Measurements from ENCODE around the gene NECAP2.

Gene NECAP2, protein sequence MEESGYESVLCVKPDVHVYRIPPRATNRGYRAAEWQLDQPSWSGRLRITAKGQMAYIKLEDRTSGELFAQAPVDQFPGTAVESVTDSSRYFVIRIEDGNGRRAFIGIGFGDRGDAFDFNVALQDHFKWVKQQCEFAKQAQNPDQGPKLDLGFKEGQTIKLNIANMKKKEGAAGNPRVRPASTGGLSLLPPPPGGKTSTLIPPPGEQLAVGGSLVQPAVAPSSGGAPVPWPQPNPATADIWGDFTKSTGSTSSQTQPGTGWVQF

DNA sequence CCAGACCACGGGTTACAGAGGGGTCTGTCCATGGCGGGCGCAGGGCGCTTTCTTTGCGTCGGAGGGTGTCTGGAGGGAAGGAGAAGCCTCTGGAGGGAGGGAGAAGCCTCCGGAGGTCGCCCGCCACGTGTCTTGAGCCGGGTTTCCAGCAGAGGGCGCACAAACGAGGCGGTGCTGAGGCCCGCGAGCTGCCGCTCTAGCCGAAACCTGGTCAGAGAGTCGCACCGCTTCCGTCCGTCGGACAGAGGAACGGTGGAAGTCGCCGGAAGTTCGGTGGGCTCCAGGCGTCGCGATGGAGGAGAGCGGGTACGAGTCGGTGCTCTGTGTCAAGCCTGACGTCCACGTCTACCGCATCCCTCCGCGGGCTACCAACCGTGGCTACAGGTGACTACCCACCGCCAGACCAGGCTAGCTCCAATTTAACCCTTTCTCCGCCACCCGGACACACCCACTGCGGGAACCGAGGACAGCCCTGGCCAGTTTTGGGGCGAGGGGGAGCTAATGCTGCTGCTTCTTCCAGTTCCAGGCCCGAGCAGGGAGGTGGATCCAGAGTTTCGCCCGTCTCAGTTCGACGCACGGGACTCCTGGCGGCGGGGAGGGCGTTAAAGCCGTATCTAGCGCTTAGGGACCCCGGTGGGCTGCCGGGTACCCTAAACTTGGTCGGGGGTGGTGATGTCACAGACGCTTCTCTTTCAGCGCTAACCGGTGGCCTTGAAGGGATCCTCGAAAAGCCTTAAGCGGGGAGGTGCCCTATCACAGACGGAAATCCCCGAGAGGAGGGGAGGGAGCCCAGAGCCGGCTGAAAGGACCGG lies at the start of gene NECAP2:
Gene NECAP2, plus strand, starts transcription at position 255 of the 812 bp plus-strand sequence. Its CDS starts 38 bp downstream, at position 293.
- DNase-seq (ENCODE audit: low read depth in 2 of 3, low spot score in 1 of 3), result peak; percentile 92 to 98 (median 96)

DNA sequence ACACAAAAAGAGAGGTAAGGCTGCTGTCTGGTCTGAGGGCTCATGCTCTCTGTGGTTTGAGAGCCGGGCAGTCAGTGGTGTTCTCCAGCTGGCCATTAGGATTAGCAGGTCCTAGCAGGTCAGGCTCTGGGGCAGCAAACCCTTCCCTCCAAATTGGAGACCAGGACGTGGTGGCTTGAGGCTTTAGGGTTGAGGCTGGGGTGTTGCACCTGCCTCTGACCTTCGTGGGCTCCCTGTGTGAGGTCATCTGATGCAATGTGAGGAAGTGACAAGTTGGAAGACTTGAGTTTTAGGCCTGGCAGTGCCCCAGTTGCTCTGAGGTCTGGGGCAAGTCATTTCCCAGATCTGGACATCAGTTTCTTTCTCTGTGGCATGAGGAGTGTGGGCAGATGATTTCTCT lies 49.1 kb upstream of the NECAP2 start:
- no peak for DNase-seq (ENCODE audit: low read depth in 2 of 3, low spot score in 1 of 3)

DNA sequence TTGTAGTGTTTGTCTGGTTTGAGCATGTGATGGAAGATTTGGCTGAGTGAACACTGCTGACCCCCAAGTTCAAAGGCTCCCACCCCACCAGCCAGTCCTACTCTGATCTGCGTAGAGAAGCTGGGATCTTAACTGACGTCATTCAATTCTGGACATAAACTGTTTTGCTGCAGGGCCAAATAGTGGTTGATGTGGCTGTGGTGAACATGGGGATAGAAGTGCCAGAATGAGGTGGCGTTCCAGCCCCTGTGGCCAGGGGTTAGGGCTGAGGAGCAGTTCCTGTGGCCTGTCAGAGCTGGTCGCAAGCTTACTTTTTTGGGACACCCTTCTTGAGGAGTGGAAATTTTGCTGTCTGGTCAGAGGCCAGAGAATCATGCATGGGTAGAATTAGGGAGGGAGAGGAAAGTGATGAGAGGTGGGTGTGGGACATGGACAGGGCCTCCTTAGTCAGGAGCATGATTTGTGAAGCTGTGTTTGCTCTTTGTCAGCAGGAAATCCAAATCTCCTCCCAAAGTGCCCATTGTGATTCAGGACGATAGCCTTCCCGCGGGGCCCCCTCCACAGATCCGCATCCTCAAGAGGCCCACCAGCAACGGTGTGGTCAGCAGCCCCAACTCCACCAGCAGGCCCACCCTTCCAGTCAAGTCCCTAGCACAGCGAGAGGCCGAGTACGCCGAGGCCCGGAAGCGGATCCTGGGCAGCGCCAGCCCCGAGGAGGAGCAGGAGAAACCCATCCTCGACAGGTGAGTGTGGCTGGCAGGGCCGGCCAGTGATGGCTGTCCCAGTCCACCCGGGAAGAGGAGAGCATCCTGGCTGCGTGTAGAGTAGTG lies 47.6 kb upstream of the NECAP2 start:
- no peak for DNase-seq (ENCODE audit: low read depth in 2 of 3, low spot score in 1 of 3)

DNA sequence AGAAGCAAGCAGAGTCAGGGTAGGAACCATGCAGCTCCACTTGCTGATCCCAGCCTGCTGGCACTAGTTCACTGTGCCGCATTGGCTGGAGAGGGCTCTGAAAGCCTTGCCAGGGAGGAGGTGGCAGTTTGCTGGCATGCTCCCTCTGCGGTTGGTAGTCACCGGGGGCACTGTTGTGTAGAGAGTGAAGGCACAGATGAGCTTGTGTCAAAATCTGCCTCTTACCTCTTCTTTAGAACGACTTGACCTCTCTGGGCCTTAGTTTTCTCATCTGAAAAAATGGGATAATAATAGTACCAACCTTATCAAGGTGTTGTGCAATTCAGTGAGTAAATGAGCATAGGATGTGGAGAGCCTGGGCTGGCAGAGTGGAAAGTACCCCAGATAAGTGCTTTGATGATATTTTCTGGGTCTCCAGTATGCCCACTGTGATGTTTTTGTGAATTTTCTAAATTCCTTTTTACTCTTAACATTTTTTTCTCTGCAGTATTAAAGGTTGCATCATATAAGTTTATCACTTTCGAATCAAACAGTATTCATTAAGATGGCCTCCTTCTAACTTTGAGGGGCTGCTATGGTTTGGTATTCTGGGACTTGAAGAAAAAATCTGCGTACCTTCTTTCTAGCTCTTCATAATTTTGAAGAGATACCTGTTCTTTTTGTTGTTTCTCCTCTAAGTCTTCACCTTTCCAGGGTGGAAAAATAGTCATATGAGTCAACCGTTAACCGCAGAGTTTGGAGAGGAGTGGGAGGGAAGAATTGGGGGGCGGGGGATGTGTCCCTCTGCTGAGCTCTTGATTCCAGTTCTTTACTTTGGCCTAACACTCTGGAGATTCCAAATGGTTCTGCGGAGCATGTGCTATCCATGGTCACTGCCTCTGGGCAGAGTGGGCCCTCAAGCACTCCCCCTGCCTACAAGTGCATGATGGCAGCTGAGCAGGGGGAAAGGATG lies 46.7 kb upstream of the NECAP2 start:
- DNase-seq (ENCODE audit: low read depth in 2 of 3, low spot score in 1 of 3), result no peak

DNA sequence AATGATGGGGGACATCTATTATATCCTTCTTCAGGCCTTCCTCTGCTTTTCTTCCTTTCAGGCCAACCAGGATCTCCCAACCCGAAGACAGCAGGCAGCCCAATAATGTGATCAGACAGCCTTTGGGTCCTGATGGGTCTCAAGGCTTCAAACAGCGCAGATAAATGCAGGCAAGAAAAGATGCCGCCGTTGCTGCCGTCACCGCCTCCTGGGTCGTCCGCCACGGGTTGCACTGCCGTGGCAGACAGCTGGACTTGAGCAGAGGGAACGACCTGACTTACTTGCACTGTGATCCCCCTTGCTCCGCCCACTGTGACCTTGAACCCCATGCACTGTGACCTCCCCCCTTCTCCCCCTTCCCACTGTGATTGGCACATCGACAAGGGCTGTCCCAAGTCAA lies 45.5 kb upstream of the NECAP2 start:
- DNase-seq (ENCODE audit: low read depth in 2 of 3, low spot score in 1 of 3), result no peak

DNA sequence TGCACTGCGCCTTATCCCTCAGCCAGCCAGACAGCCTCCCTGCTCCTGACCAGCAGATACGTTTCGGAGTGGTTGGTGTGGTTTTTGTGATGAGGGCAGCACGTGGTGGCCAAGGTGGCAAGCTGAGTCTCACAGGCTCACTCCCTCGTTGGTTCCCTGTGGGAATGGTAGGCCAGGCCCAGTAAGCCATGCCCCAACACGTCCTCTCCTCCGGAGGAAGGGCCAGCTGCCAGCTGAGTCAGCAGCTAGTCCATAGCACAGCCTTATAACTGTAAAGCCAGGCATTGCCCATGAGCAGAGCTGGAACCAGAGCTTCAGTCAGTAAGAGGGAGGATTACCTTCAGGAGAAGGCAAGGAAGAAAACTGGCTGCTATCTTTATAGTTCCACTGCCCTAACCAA lies 43.9 kb upstream of the NECAP2 start:
- no peak for DNase-seq (ENCODE audit: low read depth in 2 of 3, low spot score in 1 of 3)

DNA sequence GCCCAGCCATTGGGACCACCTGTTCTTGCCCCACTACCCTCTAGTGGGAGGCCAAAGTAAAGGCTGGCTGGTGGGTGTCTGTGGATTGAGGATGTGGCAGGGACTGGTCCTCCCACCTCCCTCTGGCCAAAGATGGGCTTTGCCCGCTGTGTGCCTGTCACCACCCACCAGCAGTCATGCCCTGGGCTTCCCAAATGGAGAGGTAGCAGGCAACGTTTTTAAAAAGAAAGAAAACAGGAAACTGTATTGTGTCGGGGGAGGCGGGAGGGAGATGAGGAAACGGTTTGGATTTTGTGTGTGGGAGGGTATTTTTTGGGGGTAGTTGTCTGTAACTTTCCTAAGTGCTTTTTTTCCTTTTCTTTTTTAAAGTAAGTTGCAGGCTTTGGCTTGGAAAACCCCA lies 43.4 kb upstream of the NECAP2 start:
- DNase-seq (ENCODE audit: low read depth in 2 of 3, low spot score in 1 of 3), result no peak

DNA sequence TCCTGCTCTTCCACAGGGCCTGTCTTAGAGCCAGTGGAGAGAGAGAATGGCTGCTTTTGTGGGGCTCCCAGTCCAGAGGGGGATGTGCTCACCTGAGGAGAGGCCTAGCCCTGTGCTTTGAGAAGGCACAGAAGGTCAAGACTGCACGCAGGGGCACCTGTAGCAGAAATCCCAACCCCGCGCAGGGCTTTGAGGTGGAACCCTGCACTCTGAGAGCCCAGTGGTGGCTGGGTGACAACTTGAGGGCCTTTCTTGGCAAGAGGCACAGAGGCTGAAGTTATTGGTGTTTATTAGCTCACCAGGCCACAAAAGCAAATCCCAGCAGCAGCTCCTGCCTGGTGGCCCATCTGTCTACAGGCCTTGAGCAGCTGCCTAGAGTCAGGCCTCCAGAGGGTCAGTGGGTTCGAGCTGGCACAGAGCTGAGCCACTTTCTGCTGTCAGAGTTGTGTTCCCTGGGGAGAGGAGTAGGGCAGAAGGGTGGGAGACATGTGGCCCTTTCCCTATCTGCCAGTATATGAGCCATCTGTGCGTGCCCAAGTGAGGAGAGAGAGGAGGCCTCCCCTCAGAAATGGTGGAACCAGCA lies 42.1 kb upstream of the NECAP2 start:
- DNase-seq (ENCODE audit: low read depth in 2 of 3, low spot score in 1 of 3), result no peak

DNA sequence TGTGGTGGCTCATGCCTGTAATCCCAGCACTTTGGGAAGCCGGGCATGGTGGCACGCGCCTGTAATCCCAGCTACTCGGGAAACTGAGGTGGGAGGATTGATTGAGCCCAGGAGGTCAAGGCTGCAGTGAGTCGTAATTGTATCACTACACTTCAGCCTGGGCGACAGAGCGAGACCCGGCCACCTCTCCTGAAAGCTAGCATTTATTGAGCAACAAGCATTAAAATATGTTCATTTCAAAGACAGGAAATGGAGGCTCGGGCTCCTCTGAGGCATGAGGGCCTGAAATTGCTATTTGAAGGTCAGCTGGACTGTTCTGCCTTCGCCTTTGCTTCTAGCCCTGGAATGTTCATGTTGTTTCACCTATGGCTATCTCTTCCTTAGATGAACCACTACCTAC lies 37.8 kb upstream of the NECAP2 start:
- DNase-seq (ENCODE audit: low read depth in 2 of 3, low spot score in 1 of 3), result no peak

DNA sequence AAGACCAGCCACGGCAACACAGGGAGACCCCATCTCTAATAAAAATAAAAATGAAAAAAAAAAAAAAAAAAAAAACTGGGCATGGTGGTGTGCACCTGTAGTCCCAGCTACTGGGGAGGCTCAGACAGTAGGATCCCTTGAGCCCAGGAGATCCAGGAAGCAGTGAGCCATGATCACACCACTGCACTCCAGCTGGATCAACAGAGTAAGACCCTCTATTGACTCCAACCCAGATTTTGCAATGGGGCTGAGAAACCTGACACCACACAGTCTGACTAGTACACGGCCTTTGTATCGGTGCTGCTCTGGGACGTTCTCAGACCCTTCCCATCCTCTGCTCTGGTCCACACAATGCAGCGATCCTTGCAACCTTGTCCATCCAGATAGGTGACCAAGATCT lies 35.1 kb upstream of the NECAP2 start:
- DNase-seq (ENCODE audit: low read depth in 2 of 3, low spot score in 1 of 3), result no peak

DNA sequence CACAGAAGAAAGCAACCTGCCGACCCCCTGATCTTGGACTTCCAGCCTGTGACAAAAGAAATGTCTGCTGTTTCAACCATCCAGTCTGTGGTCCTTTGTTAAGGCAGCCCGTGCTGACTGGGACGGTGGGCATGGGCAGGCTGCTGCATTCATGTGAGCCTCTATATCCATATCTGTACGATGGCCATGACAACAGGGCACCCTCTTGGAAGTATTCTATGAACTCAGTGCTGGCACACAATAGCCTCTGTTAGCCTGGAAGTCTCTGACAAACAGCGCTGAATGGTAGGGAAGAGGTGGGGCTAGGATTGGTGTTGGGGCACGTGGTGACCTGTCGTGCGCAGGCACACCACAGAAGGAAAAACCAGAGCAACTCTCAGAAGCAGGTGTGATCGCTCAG lies 33.7 kb upstream of the NECAP2 start:
- no peak for DNase-seq (ENCODE audit: low read depth in 2 of 3, low spot score in 1 of 3)

DNA sequence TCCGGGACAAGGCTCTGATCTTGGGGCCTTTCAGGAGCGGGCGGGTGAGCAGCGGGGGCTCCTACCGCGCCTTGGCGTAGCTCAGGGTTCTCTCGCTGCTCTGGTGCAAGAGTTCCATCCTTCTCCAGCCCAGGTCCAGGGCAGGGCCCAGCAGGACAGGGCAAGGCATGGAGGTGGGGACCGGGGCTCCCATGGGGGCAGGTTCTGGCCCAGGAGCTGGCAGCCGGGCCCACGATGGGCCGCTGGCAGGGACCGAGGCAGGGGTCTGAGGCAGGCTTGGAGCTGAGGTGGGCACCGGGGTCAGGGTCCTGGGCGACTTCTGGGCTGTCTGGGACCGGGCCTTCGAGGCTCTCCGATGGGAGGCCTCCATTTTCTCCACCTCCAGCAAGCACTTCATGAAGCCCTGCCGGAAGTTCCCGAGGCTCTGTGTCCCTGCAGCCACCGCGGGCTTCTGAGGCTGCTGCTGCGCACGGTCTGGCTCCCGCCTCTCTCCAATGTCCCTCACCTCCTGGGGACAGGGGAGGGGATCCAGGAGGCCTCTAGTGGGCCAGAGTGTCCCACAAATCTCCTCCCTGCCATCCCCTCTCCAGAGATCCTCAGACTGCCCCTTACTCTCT lies 30.9 kb upstream of the NECAP2 start:
- DNase-seq (ENCODE audit: low read depth in 2 of 3, low spot score in 1 of 3), result no peak

DNA sequence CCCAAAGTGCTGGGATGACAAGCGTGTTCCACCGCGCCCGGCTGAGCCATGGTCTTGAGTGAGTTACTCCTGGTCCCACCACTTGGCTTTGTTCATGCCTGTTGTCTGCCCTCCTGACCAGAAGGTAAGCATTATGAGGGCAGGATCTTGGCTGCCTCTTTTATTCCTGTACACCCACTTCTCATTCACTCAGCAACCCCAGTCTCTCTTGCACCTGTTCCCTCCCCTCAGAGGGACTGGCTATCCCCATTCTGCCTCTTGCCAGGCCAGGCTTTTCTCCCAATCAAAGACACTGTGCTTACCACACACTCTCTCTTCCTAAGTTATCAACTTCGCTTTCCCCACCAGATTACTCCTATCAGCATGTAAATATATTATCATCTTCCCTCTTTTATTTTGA lies 29.7 kb upstream of the NECAP2 start:
- DNase-seq (ENCODE audit: low read depth in 2 of 3, low spot score in 1 of 3), result no peak

DNA sequence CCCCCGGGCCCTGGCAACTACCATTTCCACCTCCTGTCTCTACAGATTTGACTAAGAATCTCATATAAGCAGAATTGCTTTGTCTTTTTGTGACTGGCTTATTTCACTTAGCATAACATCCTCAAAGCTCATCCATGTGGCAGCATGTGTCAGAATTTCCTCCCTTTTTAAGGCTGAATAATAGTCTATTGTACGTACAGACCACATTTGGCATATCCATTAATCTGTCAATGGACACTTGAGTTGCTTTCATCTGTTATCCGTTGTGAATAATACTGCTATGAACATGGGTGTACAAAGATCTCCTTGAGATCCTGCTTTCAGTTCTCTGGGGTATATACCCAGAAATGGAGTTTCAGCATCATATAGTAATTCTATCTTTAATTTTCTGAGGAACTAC lies 27.3 kb upstream of the NECAP2 start:
- DNase-seq (ENCODE audit: low read depth in 2 of 3, low spot score in 1 of 3), result no peak

DNA sequence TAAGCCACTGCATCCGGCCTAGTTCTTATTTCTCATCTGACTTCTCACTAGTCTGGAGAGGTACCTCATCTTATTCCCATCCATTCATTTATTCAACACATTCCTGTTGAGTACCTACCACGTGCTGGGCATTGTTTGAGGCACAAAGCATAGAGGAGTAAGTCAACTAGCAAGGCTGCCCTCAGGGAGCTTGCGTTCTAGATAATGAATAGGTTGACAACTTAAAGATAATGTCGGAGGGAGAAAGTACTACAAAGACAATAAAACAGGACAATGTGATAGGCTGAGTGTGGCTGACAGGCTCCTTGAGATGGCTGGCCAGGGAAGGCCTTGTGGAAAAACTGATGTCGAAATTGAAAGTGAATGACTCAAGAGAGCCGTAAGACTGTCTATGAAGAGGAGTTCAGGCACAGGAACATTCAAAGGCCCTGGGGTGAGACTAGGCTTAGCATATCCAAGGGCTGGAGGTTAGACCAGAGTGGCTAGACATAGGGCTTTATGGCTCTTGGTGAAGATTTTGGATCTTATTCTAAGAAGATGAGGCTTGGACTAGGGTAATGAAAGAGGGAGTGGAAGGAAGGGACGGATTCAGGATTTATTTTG lies 21.6 kb upstream of the NECAP2 start:
- DNase-seq (ENCODE audit: low read depth in 2 of 3, low spot score in 1 of 3), result no peak

DNA sequence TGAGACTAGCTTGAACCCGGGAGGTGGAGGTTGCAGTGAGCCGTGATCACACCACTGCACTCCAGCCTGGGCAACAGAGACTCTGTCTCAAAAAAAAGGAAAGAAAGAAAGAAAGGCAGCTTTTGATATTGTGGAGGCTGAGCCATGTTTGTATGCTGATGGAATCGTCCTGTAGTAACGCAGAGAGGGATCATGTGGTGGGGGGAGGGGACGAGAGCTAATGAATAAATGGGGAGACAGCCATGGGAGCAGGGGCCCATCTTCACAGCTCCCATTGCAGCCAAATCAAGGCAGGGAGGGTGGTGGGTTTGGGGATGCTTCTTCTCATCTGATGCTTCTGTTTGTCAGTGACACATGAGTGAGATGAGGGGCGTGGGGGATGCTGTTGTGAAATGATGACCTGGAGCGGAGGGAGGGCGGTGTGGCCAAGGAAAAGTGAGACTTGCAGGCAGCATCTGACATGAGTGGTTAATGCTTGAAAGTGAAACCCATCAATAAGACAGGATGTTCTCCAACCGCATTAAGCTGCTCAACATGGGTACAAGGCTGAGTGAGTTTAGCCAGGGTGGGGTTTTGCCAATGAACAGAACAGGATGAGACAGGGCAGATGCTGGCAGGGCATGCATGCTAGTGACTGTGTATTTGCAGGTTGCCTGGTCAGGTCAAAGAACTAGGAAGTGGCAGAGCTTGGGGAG lies 20.0 kb upstream of the NECAP2 start:
- peak; percentile 55 to 61 (median 57) for DNase-seq (ENCODE audit: low read depth in 2 of 3, low spot score in 1 of 3)

DNA sequence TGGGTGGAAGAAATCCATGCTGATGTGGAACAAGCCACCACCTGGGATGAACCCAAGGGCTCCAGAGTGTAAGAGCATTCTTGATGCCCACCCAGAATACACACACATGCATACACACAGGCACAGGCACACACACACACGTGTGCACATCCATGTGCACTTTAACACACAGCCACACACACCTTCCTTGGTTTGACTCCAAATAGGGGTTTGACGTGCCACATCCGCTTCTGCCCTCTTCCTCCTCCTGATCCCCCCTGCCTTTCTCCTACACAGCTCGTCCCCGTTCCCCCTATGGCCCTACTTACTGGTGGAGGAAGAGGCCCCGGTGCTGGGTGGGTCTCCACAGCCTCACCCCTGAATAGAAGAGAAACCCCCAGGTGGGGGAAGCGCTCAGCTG lies 19.3 kb upstream of the NECAP2 start:
- DNase-seq (ENCODE audit: low read depth in 2 of 3, low spot score in 1 of 3), result no peak

DNA sequence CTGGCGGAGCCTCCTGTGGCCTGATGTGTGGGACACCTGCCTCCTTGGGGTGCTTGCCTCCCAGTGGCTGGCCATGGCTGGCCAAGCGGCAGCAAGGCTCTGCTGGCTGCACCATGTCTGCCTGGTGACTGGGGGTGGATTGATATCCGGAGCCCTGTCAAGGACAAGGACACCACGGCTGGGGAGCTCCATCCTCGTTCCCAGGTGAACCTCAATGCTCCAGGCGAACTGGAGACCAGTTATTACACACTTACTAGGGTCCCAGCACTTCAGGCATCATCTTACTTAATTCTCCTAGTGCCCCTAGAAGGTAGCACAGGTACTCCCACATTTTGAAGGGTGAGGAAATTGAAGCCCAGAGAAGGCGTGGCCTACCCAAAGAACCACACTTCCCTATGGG lies 18.5 kb upstream of the NECAP2 start:
- no peak for DNase-seq (ENCODE audit: low read depth in 2 of 3, low spot score in 1 of 3)

Measured in stimulated activated CD4-positive, alpha-beta T cell treated with anti-CD3 and anti-CD28 coated beads, Interleukin-12 subunit alpha, Interleukin-12 subunit beta, amount 100 ng/mL, for 48 hours (primary cell).